CD4-positive, alpha-beta T cell (primary cell): Measurements from ENCODE around the gene KCNV2. TPM values are rescaled to one million over a fixed set of nuclear protein-coding genes. Genes with fewer than 3 reads are reported as not detected.

ENCODE experiments used
- ATAC-seq: fragments of 200-7000 bp; cut with Tn5 transposase; one replicate; pipeline ENCODE4 v1.10.0; 2022; ENCODE audit warnings: mild to moderate bottlenecking; ENCODE audit not compliant: poor library complexity
- CTCF ChIA-PET: fragments of 350-600 bp; sonication (Branson Sonifier 250); formaldehyde crosslinking; loops from one replicate; lab custom pipeline; 2021; ENCODE audit warnings: antibody characterized with exemption, inconsistent platforms; lab: Charles Lee
- POLR2A ChIA-PET: fragments of 350-600 bp; sonication (Branson Sonifier 250); formaldehyde crosslinking; loops from one replicate; lab custom pipeline; 2021; ENCODE audit warnings: antibody characterized with exemption, inconsistent platforms; lab: Charles Lee
- DNase-seq, 14 experiments: peaks; one replicate each; pipeline ENCODE4 v3.0.0-alpha.2; 2013 to 2020; ENCODE audit warnings: mixed read lengths in 2 of 14
- H3K27ac ChIP-seq, 2 donors: one replicate each; pipeline versions ENCODE4 v1.5.1 to v1.7.0; 2013; ENCODE audit warnings: low read length in 2 of 2, low read depth in 1 of 2, mild to moderate bottlenecking in 1 of 2
- H3K27me3 ChIP-seq, 2 experiments: 1 replicate in 1 of 2; 2 replicates in 1 of 2; pipeline versions ENCODE4 v1.6.1 to v1.7.0; 2013; ENCODE audit warnings: low read length in 2 of 2, control low read depth in 1 of 2, mild to moderate bottlenecking in 1 of 2, moderate library complexity in 1 of 2; ENCODE audit not compliant: insufficient read depth in 2 of 2, control insufficient read depth in 1 of 2
- H3K36me3 ChIP-seq: one replicate; pipeline ENCODE4 v1.6.1; 2013; ENCODE audit warnings: low read length, control low read depth; ENCODE audit not compliant: insufficient read depth
- H3K4me1 ChIP-seq: one replicate; pipeline ENCODE4 v1.6.1; 2013; ENCODE audit warnings: low read length, control low read depth; ENCODE audit not compliant: insufficient read depth
- H3K4me3 ChIP-seq: one replicate; pipeline ENCODE4 v1.5.1; 2013; ENCODE audit warnings: mild to moderate bottlenecking, low read length, moderate library complexity
- H3K9me3 ChIP-seq, 2 experiments: 1 replicate in 1 of 2; 2 replicates in 1 of 2; pipeline versions ENCODE4 v1.6.1 to v1.7.0; 2013; ENCODE audit warnings: low read length in 2 of 2, mild to moderate bottlenecking in 2 of 2, control low read depth in 1 of 2, moderate library complexity in 1 of 2; ENCODE audit not compliant: control insufficient read depth in 1 of 2, insufficient read depth in 1 of 2
- H3K27ac Mint-ChIP-seq: one replicate; pipeline ENCODE4 v1.8.0; 2020; ENCODE audit warnings: mixed read lengths
- H3K27me3 Mint-ChIP-seq: one replicate; pipeline ENCODE4 v1.8.0; 2021; ENCODE audit warnings: mixed read lengths
- H3K36me3 Mint-ChIP-seq: one replicate; pipeline ENCODE4 v1.8.0; 2021; ENCODE audit warnings: low read depth, mixed read lengths
- H3K4me1 Mint-ChIP-seq: one replicate; pipeline ENCODE4 v1.8.0; 2021; ENCODE audit warnings: low read depth, mixed read lengths
- H3K4me3 Mint-ChIP-seq: one replicate; pipeline ENCODE4 v1.8.0; 2020; ENCODE audit warnings: mild to moderate bottlenecking, mixed read lengths
- H3K9me3 Mint-ChIP-seq: one replicate; pipeline ENCODE4 v1.8.0; 2020; ENCODE audit warnings: mixed read lengths
- intact Hi-C, 2 experiments: fragments of 100-400 bp; cut with DNase I in 1 of 2; cut with micrococcal nuclease in 1 of 2; formaldehyde crosslinking; loops; one replicate each; pipeline versions ENCODE4 v1.15.1 to v1.9.0; 2023 to 2025; cut with DNase I, micrococcal nuclease
- total RNA-seq, 174 experiments: library from RNA in 2 of 174; stranded (reverse) in 2 of 174; gene quantifications; one replicate each; pipeline ENCODE4 v1.2.3 and lab custom pipeline; 2021 to 2026
- TF ChIP-seq, protein P1 (sequence below): fragments of 200-600 bp; IDR thresholded peaks from one replicate; pipeline ENCODE4 v1.8.0; 2022; ENCODE audit warnings: antibody characterized with exemption, mild to moderate bottlenecking

Gene KCNV2
- total RNA-seq, 2 experiments from 2014 or later, result not detected

DNA sequence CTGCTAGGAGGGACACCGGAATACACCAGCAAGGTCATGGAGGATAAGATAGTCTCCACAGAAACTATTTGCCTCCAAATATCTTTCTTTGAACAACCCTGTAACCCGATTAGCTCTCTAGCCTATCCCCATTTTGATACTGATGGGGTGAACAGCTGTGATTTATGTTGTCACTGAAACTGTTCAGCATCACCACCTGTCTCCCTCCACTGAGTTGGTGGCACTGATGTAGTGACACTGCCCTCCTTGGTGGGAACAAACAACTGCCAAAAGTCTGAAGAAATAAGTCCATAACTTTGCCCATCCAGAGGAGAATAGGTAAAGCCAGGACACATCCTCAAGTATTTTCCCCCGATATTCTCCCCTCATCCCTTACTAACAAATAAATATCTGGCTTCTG is 24.3 kb upstream of the KCNV2 start:
- ChIA-PET CTCF (no interaction called here), POLR2A (no interaction called here)
- no peaks in the 10 kb centered on the region for H3K27me3 ChIP-seq
- no peak for ATAC-seq
- H3K27me3 Mint-ChIP-seq, result no peaks in the 10 kb centered on the region
- H3K27ac Mint-ChIP-seq, result no peak overlapping the region
- no peak overlapping the region for H3K4me3 ChIP-seq
- no peak overlapping the region for H3K27ac ChIP-seq
- no peak for DNase-seq
- H3K9me3 ChIP-seq, result no peaks in the 10 kb centered on the region
- H3K36me3 ChIP-seq, result no peaks in the 10 kb centered on the region
- TF ChIP-seq, protein P1, sequence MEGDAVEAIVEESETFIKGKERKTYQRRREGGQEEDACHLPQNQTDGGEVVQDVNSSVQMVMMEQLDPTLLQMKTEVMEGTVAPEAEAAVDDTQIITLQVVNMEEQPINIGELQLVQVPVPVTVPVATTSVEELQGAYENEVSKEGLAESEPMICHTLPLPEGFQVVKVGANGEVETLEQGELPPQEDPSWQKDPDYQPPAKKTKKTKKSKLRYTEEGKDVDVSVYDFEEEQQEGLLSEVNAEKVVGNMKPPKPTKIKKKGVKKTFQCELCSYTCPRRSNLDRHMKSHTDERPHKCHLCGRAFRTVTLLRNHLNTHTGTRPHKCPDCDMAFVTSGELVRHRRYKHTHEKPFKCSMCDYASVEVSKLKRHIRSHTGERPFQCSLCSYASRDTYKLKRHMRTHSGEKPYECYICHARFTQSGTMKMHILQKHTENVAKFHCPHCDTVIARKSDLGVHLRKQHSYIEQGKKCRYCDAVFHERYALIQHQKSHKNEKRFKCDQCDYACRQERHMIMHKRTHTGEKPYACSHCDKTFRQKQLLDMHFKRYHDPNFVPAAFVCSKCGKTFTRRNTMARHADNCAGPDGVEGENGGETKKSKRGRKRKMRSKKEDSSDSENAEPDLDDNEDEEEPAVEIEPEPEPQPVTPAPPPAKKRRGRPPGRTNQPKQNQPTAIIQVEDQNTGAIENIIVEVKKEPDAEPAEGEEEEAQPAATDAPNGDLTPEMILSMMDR, result no peak
- intact Hi-C loops, result no loop called here
- H3K36me3 Mint-ChIP-seq, result no peaks in the 10 kb centered on the region
- no peak overlapping the region for H3K4me3 Mint-ChIP-seq
- no peaks in the 10 kb centered on the region for H3K4me1 ChIP-seq
- H3K9me3 Mint-ChIP-seq, result no peaks in the 10 kb centered on the region
- H3K4me1 Mint-ChIP-seq, result no peaks in the 10 kb centered on the region

DNA sequence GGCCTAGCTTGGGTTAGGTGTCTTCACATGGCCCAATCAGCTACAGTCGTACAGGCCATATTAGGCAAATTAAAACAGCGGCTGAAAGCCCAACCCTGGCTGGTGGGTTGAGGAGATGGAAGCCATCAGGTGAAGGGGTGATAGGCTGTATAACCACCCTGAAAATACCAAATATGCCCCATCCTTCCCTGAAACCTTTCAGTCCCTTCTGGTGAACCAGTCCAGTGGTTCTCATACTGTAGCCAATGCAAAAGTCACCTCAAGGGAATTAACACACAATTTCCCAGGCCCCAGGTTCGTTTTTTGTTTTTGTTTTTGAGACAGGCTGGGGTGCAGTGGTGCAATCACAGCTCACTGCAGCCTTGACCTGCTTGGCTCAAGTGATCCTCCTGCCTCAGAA is 19.8 kb upstream of the KCNV2 start:
- H3K36me3 Mint-ChIP-seq, result no peaks in the 10 kb centered on the region
- Histone ChIP-seq H3K9me3 (no peaks in the 10 kb centered on the region), H3K27me3 (no peaks in the 10 kb centered on the region), H3K4me3 (no peak overlapping the region), H3K27ac (no peak overlapping the region), H3K36me3 (no peaks in the 10 kb centered on the region), H3K4me1 (no peaks in the 10 kb centered on the region)
- POLR2A ChIA-PET, result no interaction called here
- H3K4me3 Mint-ChIP-seq, result no peak overlapping the region
- TF ChIP-seq, protein P1, result no peak
- DNase-seq (no peak), ATAC-seq (no peak)
- CTCF ChIA-PET, result no interaction called here
- intact Hi-C loops, result no loop called here
- H3K27ac Mint-ChIP-seq, result no peak overlapping the region
- no peaks in the 10 kb centered on the region for H3K9me3 Mint-ChIP-seq
- no peaks in the 10 kb centered on the region for H3K4me1 Mint-ChIP-seq
- no peaks in the 10 kb centered on the region for H3K27me3 Mint-ChIP-seq

DNA sequence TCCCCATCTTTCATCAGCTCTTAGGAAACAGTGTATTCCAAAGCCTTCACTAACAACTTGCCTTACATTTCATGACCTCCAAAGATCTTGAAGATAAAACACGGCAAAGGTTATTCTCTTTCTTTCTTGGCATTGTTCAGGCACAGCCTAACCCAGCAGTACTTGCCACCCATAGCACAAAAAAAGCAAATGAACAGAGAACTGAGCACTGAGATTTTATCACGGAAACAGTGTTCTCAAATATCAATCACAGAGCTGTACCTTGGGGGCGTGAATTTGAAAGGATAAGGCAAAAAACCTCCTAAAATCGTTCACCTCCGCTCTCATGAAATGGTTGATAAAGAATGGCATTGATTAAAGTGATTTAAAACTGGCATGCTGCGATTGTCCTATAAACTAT is 16.9 kb upstream of the KCNV2 start:
- TF ChIP-seq, protein P1, result no peak
- H3K4me1 Mint-ChIP-seq, result no peaks in the 10 kb centered on the region

More for the DNA sequence above, 16.9 kb upstream of the KCNV2 start:
- intact Hi-C loops, result no loop called here
- Histone ChIP-seq H3K4me3 (no peak overlapping the region), H3K36me3 (no peaks in the 10 kb centered on the region), H3K9me3 (no peaks in the 10 kb centered on the region), H3K4me1 (no peaks in the 10 kb centered on the region), H3K27ac (no peak overlapping the region), H3K27me3 (no peaks in the 10 kb centered on the region)
- Mint-ChIP-seq H3K9me3 (no peaks in the 10 kb centered on the region), H3K27ac (no peak overlapping the region), H3K36me3 (no peaks in the 10 kb centered on the region), H3K27me3 (no peaks in the 10 kb centered on the region), H3K4me3 (no peak overlapping the region)
- ATAC-seq (no peak), DNase-seq (no peak)
- CTCF ChIA-PET, result no interaction called here
- POLR2A ChIA-PET, result no interaction called here
